NB4 (cell line): ENCODE results near the gene THBS3.
"Not testable (repeated sequence)": the region's sequence is repeated elsewhere in the genome, so short reads cannot be mapped to it uniquely, and the experiment has no call there.

Experiments
- MYC ChIP-seq: IDR thresholded peaks from 2 replicates; pipeline ENCODE4 v1.6.1; 2011; ENCODE audit warnings: low read depth, low read length
- TF ChIP-seq, protein P1 (sequence below): IDR thresholded peaks from one replicate; pipeline ENCODE4 v1.5.1; 2012; ENCODE audit warnings: low read depth, low read length
- TF ChIP-seq, protein P2 (sequence below): IDR thresholded peaks from 2 replicates; pipeline ENCODE4 v1.6.1; 2011; ENCODE audit warnings: low read depth, low read length

DNA sequence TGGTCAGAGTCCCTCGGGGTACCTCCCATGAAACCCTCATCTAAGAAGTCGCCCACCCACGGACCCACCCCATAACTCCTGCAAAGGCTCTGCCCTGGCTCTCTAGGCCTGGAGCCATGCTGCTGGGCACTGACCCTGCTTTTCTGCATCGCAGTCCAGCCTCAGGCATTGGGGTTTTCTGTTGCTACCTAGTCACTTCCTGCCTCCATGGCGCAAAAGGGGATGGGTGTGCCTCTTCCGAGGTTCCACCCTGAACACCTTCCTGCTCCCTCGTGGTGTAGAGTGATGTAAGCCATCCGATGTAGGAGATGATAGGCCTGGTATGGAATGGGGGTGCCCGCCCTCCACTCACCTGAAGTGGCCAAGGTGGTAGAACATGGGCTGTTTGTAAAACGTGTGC, 7.0 kb upstream of the THBS3 start:
- TF ChIP-seq, protein P1, sequence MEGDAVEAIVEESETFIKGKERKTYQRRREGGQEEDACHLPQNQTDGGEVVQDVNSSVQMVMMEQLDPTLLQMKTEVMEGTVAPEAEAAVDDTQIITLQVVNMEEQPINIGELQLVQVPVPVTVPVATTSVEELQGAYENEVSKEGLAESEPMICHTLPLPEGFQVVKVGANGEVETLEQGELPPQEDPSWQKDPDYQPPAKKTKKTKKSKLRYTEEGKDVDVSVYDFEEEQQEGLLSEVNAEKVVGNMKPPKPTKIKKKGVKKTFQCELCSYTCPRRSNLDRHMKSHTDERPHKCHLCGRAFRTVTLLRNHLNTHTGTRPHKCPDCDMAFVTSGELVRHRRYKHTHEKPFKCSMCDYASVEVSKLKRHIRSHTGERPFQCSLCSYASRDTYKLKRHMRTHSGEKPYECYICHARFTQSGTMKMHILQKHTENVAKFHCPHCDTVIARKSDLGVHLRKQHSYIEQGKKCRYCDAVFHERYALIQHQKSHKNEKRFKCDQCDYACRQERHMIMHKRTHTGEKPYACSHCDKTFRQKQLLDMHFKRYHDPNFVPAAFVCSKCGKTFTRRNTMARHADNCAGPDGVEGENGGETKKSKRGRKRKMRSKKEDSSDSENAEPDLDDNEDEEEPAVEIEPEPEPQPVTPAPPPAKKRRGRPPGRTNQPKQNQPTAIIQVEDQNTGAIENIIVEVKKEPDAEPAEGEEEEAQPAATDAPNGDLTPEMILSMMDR: not testable (repeated sequence)
- not testable (repeated sequence) for TF ChIP-seq MYC
- TF ChIP-seq, protein P2, sequence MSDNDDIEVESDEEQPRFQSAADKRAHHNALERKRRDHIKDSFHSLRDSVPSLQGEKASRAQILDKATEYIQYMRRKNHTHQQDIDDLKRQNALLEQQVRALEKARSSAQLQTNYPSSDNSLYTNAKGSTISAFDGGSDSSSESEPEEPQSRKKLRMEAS: not testable (repeated sequence)
